Measurements from ENCODE around the gene NRTN.

- TF ChIP-seq TAF1 (IDR thresholded peaks at IDR 0.05; ENCODE audit: borderline replicate concordance, insufficient read depth, low read length) (no peak), REST (IDR thresholded peaks at IDR 0.05; ENCODE audit: insufficient read depth in 1 of 2, low read depth in 2 of 2, low read length in 2 of 2) (no peak), POLR2AphosphoS5 (IDR thresholded peaks at IDR 0.05; ENCODE audit: low read depth, low read length) (no peak), FOXP2 (optimal IDR thresholded peaks at IDR 0.05; ENCODE audit: borderline replicate concordance, extremely low read depth, extremely low read length, insufficient read depth) (no peak), SIN3A (IDR thresholded peaks at IDR 0.05; ENCODE audit: borderline replicate concordance, insufficient read depth, low read length) (no peak)
Measured at GRCh38 chr19:5804516-5805461, at the start of gene NRTN.

Data from PFSK-1 (cell line).